GM21717 (cell line): Measurements from ENCODE around the gene SUCO.
"Not testable (repeated sequence)": the region's sequence is repeated elsewhere in the genome, so short reads cannot be mapped to it uniquely, and the experiment has no call there.

Source experiments
- ATAC-seq: cut with Tn5 transposase; IDR thresholded peaks from one replicate; pipeline ENCODE4 v1.9.1; 2021; ENCODE audit warnings: mild to moderate bottlenecking, moderate library complexity; ENCODE audit not compliant: unreplicated experiment

SUCO gene

DNA sequence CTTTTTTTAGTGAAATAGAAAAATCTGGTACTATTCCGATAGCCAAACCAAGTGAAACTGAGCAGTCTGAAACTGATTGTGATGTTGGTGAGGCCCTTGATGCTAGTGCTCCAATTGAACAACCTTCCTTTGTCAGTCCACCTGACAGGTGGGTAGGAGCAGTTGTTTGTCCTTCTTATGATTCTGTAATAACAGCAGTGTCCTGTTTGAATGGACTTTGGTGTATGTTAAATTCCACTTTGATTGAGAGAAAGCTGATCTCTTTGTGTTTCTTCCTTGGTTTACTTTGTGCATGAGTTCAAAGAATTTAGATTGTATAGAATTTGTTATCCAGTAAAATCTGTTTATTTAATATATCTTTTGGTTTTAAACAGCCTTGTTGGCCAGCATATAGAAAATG lies 24.3 kb downstream of the SUCO start:
- ATAC-seq = no peak

GRCh38 chr1:172559572-172560210 lies 26.7 kb downstream of the SUCO start:
- no peak for ATAC-seq

DNA sequence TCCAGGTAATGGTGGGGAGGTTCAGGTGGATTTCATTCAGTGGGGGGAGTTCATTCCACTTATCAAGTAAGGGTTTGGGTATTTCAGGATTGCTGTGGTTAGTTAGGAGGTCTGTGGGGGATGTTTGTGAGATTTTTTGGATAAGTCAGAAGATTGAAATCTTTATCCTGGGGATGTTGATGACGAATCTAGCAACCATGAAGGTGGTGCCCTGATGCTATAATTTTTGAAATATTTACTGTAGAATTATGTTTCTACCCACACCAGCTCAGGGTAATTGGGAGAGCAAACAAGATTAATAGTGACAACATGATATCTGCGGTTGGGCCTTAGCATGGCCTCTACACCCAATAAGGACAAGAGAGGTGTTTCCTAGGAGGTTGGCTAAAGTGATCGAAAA lies 28.3 kb downstream of the SUCO start:
- ATAC-seq = no peak

GRCh38 chr1:172566196-172566997 lies 33.4 kb downstream of the SUCO start:
- no peak for ATAC-seq

DNA sequence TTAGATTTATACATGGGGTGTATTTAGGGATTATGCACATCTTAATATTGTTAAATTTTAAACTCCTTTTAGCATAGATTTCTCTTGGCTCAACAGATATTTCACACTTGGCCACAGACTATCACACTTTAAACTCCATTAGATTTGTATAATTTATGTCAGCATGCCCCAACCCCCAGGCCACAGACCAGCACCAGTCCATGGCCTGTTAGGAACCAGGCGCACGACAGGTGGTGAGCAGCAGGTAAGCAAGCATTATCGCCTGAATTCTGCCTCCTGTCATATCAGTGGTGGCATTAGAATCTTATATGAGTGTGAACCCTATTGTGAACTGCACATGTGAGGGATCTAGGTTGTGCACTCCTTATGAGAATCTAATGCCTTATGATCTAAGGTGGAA lies 34.8 kb downstream of the SUCO start:
- no peak for ATAC-seq

- ATAC-seq = no peak
Observed at GRCh38 chr1:172574080-172574479, 41.1 kb downstream of the SUCO start.

GRCh38 chr1:172578586-172578985 lies 45.6 kb downstream of the SUCO start:
- no peak for ATAC-seq

DNA sequence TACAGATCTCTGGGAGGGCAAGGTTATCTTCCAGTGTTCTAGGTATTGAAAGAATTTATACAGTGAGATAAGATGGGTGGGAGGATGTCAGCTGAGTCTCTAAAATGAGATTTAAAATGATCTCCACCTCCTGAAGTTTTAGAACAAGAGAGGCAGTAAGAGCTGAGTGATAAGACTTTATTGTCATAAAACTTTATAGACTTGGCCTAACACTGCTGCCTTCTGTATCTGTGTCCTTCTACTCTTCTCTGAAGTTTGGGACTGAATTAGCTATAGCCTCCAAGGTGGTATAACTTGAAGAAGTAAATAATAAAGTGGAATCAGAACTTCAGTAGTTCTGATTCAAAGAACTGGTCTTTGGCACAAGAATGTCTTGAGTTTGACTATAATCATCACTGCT lies 48.3 kb downstream of the SUCO start:
- no peak for ATAC-seq

- ATAC-seq = no peak
Observed at GRCh38 chr1:172581779-172582178, 48.8 kb downstream of the SUCO start.

DNA sequence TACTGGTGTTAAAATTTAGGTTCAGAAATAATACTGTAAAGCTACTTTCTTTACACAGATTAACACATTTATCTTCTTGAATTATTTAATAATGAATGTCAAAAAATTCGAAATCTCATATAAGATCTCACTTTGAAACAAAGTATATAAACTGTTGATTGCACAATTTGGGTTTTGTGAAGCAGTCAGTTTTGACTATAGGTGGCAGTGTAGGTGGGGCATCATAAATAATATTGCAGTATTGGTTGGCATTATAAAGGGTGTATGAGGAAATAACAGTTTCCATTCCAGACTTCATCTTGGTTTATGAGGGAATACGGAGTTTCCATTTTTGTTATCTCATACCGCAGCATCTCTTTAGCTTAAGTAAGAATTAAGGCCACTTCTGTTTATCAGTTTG lies 49.9 kb downstream of the SUCO start:
- no peak for ATAC-seq

DNA sequence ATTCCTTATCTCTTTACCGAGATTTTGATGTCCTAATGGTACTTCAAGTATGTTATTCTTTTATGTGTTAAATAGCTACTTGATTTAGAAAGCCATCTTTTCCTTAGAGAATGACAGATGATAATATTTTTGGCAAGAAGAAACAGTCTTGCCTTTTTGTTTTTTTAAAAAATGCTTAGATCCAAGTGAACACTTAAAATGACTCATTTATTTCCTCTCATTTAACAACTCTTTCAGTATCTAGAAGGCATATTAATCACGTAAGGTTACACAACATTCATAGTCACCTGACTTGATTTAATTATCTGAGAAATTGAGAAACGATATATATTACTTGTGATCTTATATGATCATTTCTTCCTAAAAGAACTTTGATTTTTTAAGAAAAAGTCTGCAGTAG lies 52.4 kb downstream of the SUCO start:
- ATAC-seq = no peak

DNA sequence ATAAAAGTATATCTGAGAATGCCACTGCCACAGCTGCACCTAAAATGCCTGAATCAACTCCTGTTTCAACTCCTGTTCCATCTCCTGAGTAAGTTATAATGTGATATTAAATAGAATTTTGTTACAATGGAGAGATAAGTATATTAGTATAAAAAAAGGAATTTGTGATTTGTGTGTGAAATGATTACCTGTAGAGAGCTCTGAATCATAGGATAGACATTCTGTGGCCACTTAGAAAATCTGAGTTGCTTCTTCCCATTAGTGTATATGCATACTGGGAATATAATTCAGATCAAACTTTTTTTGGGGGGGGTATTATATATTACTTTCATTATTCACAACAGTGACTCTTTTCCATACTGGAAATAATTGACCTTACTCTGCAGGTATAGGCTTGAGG lies 52.9 kb downstream of the SUCO start:
- no peak for ATAC-seq

GRCh38 chr1:172588296-172589291 lies 55.6 kb downstream of the SUCO start:
- no peak for ATAC-seq

- no peak for ATAC-seq
Observed at GRCh38 chr1:172589553-172589952, 56.6 kb downstream of the SUCO start.

- not testable (repeated sequence) for ATAC-seq
Observed at GRCh38 chr1:172591429-172591828, 58.5 kb downstream of the SUCO start.

DNA sequence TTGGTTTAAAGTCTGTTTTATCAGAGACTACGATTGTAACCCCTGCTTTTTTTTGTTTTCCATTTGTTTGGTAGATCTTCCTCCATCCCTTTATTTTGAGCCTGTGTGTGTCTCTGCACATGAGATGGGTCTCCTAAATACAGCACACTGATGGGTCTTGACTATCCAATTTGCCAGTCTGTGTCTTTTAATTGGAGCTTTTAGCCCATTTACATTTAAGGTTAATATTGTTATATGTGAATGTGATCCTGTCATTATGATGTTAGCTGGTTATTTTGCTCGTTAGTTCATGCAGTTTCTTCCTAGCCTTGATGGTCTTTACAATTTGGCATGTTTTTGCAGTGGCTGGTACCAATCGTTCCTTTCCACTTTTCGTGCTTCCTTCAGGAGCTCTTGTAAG lies 62.1 kb downstream of the SUCO start:
- ATAC-seq = not testable (repeated sequence)

DNA sequence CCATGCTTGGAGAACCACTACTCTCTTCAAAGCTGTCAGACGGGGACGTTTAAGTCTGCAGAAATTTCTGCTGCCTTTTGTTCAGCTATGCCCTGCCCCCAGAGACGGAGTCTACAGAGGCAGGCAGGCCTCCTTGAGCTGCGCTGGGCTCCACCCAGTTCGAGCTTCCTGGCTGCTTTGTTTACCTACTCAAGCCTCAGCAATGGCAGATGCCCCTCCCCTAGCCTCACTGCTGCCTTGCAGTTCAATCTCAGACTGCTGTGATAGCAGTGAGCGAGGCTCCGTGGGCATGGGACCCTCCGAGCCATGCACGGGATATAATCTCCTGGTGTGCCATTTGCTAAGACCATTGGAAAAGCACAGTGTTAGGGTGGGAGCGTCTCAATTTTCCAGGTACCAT lies 63.8 kb downstream of the SUCO start:
- ATAC-seq = not testable (repeated sequence)

GRCh38 chr1:172599912-172600311 lies 67.0 kb downstream of the SUCO start:
- no peak for ATAC-seq

GRCh38 chr1:172600615-172601014 lies 67.7 kb downstream of the SUCO start:
- ATAC-seq = no peak

DNA sequence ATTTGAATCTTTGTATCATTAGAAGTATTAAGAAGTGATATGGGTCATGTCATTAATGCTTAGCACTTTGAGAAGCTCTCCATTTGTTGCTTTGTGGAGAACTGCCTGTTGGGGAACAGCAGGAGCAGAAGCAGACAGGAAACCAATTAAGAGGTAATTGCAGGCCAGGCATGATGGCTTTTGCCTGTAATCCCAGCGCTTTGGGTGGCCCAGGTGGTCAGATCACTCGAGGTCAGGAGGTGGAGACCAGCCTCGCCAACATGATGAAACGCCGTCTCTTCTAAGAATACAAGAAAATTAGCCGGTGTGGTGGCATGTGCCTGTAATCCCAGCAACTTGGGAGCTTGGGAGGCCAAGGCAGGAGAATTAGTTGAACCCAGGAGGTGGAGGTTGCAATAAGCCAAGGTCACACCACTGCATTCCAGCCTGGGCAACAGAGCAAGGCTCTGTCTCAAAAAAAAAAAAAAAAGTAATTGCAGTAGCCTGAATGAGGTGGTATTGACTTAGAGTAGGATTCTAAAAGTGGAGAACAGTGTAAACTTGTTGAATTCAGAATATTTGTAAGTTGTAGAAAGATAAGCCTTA lies 68.2 kb downstream of the SUCO start:
- ATAC-seq = no peak

DNA sequence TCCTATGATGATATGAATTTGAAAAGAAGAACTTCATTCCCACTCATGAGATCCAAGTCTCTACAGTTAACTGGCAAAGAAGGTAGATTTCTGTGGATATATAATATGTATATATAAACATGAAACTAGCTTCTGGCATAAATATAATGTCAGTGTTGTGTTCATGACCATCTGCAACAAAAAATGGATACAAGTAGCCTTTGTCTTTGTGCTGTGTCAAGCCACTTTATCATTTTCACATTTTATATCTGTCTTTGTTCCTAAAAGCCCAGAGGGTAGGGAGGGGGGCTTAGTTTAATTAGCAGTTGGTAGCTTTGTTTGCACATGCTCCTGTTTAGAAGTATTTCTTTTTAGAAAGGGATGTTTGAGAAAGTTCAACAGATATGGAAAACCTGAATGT lies 69.8 kb downstream of the SUCO start:
- ATAC-seq = no peak
